ENCODE results near the gene DNTTIP2.

The DNTTIP2 gene

DNA sequence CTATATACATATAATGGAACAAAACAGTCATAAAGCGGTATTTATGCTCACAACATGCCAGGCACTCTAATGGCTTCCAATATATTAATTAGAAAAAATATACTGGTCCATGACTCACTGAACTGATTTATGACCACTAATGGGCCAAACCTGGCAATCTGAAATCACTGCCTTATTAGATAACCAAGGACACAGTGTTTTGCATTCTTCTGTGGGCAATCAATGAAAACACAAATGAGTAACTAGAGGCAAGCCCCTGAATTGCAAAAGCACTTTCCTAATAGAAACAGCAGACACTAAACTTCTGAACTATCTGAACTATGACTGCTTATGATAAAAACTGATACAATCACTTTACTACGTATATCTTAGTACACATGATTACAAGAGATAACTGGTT, 26.7 kb upstream of the DNTTIP2 start:
- no peaks in the 10 kb centered on the region for H3K9me2 ChIP-seq (replicated peaks; ENCODE audit: insufficient read depth, low read length)
- peak overlapping the region; percentile 66 for H3K4me2 ChIP-seq (ENCODE audit: low read depth, low read length, poor library complexity, severe bottlenecking)
- H4K20me1 ChIP-seq (ENCODE audit: low read depth, low read length): no peaks in the 10 kb centered on the region
- no peak overlapping the region for H2AFZ ChIP-seq (ENCODE audit: low read depth, low read length, severe bottlenecking)
- no peaks in the 10 kb centered on the region for H3K9me3 ChIP-seq (ENCODE audit: insufficient read depth, low read length)
- no peak overlapping the region for H3K27ac ChIP-seq (ENCODE audit: low read depth, low read length)
- TF ChIP-seq CTCF (IDR thresholded peaks at IDR 0.05; ENCODE audit: insufficient read depth, low read length, poor library complexity, severe bottlenecking) (no peak), EZH2phosphoT487 (conservative IDR thresholded peaks at IDR 0.05; ENCODE audit: low read length) (no peak)
- H3F3A ChIP-seq (ENCODE audit: insufficient read depth): peaks cover 24% of the 10 kb centered on the region; the same call in 1 of the 2 replicates
- H3K79me2 ChIP-seq (ENCODE audit: insufficient read depth, low read length): peaks cover 51% of the 10 kb centered on the region
- no peak overlapping the region for H3K9ac ChIP-seq (ENCODE audit: low read length)
- no peaks in the 10 kb centered on the region for H3K27me3 ChIP-seq (ENCODE audit: low read length)
- H3K4me3 ChIP-seq (ENCODE audit: insufficient read depth, low read length, poor library complexity, severe bottlenecking): no peak overlapping the region
- H3K36me3 ChIP-seq (ENCODE audit: low read length): no peaks in the 10 kb centered on the region

DNA sequence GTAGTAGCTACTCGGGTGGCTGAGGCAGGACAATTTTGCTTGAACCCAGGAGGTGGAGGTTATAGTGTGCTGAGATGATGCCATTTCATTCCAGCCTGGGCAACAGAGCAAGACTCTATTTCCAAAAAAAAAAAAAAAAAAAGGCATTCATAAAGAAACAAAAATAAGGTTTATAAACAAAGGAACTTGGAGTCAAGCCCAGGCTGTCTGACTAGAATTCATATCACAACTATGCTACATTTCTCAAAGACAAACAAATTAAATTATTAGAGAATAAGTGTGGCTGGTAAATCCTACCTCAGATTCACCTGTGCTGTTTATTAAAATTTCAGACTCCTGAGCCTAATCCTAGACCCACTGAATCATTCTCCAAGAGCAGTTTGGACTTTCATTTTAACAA, 26.0 kb upstream of the DNTTIP2 start:
- no peaks in the 10 kb centered on the region for H3K36me3 ChIP-seq (ENCODE audit: low read length)
- H3K27ac ChIP-seq (ENCODE audit: low read depth, low read length): no peak overlapping the region
- no peak overlapping the region for H2AFZ ChIP-seq (ENCODE audit: low read depth, low read length, severe bottlenecking)
- peaks cover 24% of the 10 kb centered on the region; the same call in 1 of the 2 replicates for H3F3A ChIP-seq (ENCODE audit: insufficient read depth)
- H3K9me2 ChIP-seq (replicated peaks; ENCODE audit: insufficient read depth, low read length): no peaks in the 10 kb centered on the region
- H3K9me3 ChIP-seq (ENCODE audit: insufficient read depth, low read length): no peaks in the 10 kb centered on the region
- peak overlapping the region; percentile 66 for H3K4me2 ChIP-seq (ENCODE audit: low read depth, low read length, poor library complexity, severe bottlenecking)
- TF ChIP-seq CTCF (IDR thresholded peaks at IDR 0.05; ENCODE audit: insufficient read depth, low read length, poor library complexity, severe bottlenecking): no peak
- no peak for TF ChIP-seq EZH2phosphoT487 (conservative IDR thresholded peaks at IDR 0.05; ENCODE audit: low read length)
- H3K27me3 ChIP-seq (ENCODE audit: low read length): no peaks in the 10 kb centered on the region
- peak overlapping the region; percentile 8; the same call in 1 of the 2 replicates for H3K9ac ChIP-seq (ENCODE audit: low read length)
- H3K4me3 ChIP-seq (ENCODE audit: insufficient read depth, low read length, poor library complexity, severe bottlenecking): no peak overlapping the region
- peaks cover 51% of the 10 kb centered on the region for H3K79me2 ChIP-seq (ENCODE audit: insufficient read depth, low read length)
- H4K20me1 ChIP-seq (ENCODE audit: low read depth, low read length): no peaks in the 10 kb centered on the region

- H2AFZ ChIP-seq (ENCODE audit: low read depth, low read length, severe bottlenecking): peak overlapping the region; percentile 55
- peaks cover 51% of the 10 kb centered on the region for H3K79me2 ChIP-seq (ENCODE audit: insufficient read depth, low read length)
- TF ChIP-seq EZH2phosphoT487 (conservative IDR thresholded peaks at IDR 0.05; ENCODE audit: low read length) (no peak), CTCF (IDR thresholded peaks at IDR 0.05; ENCODE audit: insufficient read depth, low read length, poor library complexity, severe bottlenecking) (no peak)
- H3F3A ChIP-seq (ENCODE audit: insufficient read depth): peaks cover 24% of the 10 kb centered on the region; the same call in 1 of the 2 replicates
- peak overlapping the region; percentile 53 for H3K27ac ChIP-seq (ENCODE audit: low read depth, low read length)
- H4K20me1 ChIP-seq (ENCODE audit: low read depth, low read length): no peaks in the 10 kb centered on the region
- H3K9ac ChIP-seq (ENCODE audit: low read length): peak overlapping the region; percentile 8; the same call in 1 of the 2 replicates
- no peak overlapping the region for H3K4me3 ChIP-seq (ENCODE audit: insufficient read depth, low read length, poor library complexity, severe bottlenecking)
- no peaks in the 10 kb centered on the region for H3K9me2 ChIP-seq (replicated peaks; ENCODE audit: insufficient read depth, low read length)
- no peaks in the 10 kb centered on the region for H3K27me3 ChIP-seq (ENCODE audit: low read length)
- H3K9me3 ChIP-seq (ENCODE audit: insufficient read depth, low read length): no peaks in the 10 kb centered on the region
- H3K36me3 ChIP-seq (ENCODE audit: low read length): no peaks in the 10 kb centered on the region
- peak overlapping the region; percentile 66 for H3K4me2 ChIP-seq (ENCODE audit: low read depth, low read length, poor library complexity, severe bottlenecking)
Measured at GRCh38 chr1:93904228-93904627, 25.2 kb upstream of the DNTTIP2 start.
